AG04449 (cell line): ENCODE results near the gene SMURF1.

Experiments used
- CTCF ChIA-PET: fragments of 350-600 bp; formaldehyde crosslinking; extraction: SDS; loops from one replicate; lab custom pipeline; 2021; ENCODE audit warnings: antibody characterized with exemption; lab: Yijun Ruan, JAX
- POLR2A ChIA-PET: fragments of 400-600, 350-600 bp; formaldehyde crosslinking; extraction: SDS; loops from one replicate; lab custom pipeline; 2020; ENCODE audit warnings: antibody characterized with exemption, inconsistent platforms; lab: Yijun Ruan, JAX
- DNase-seq: peaks from one replicate; pipeline ENCODE4 v3.0.0-alpha.2; 2010; ENCODE audit warnings: low read depth, low spot score
- H3K4me3 ChIP-seq: 2 replicates; pipeline ENCODE4 v1.5.1; 2011; ENCODE audit warnings: low read depth, mild to moderate bottlenecking, control low read depth, low read length
- TF ChIP-seq, protein P1 (sequence below): IDR thresholded peaks from one replicate; pipeline ENCODE4 v1.5.1; 2011; ENCODE audit warnings: mild to moderate bottlenecking, moderate library complexity, low read length, control low read depth, inconsistent platforms; ENCODE audit not compliant: insufficient read depth; ENCODE audit errors: missing control alignments

The SMURF1 gene

DNA sequence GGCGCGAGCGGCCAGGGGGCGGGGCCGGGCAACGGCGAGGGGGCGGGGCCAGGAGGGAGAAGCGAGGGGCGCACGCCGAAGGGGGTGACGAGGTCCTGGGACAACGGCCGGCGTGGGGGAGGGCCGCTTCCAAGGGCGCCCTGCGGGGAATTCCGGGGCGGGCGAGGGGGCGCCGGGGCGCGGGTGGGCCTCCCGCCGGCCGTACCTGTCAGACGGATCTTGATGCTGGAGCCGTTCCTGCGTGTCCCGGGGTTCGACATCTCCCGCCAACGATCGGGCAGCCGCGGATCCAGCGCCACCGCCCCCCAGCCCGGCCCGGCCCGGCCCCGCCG is 421 bp downstream of the SMURF1 start:
- no peak for DNase-seq
- ChIA-PET CTCF (no interaction called here), POLR2A (no interaction called here)

DNA sequence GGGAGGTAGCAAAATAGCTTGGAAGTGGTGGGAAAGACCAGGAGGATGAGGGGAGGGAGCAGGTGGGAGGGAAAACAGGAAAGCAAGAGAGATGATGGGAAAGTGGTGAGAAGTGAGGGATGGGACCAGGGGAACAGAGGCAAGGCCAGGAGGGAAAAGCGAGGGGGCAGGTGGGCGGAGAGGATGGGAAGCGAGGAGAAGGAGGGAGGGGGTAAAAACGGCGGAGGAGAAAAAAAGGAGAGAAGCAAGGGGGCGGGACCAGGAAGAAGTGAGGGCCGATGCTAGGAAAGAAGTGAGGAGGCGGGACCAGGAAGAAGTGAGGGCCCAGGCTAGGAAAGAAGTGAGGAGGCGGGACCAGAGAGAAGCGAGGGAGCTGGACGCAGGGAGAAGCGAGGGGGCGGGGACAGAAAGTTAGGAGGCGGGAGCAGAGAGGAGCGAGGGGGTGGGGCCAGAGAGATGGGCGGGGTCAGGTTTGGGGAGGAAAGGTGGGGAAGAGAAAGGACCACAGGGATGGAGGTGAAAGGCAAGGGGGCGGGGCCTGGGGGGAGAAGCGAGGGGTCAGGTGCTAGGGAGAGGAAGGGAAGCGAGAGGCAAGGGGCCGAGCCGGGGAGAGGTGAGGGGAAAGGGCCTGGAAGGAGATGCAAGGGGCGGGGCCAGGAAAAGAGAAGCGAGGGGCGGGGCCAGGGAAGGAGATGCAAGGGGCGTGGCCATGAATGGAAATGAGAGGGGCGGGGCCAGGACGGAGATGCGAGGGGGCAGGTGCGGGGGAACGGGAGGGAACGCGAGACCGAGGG is 984 bp downstream of the SMURF1 start:
- DNase-seq: no peak
- POLR2A ChIA-PET: interaction anchor here (0.9 to 1.4 kb wide), 2 partner anchors 22 to 58 kb away, joined by 3 to 4 read pairs; no protein-coding TSS in a partner anchor
- peak overlapping the region; percentile 70 for H3K4me3 ChIP-seq
- CTCF ChIA-PET: interaction anchor here (1.2 kb wide), 1 partner anchor 36 kb away, joined by 3 read pairs; no protein-coding TSS in a partner anchor
- TF ChIP-seq, protein P1, sequence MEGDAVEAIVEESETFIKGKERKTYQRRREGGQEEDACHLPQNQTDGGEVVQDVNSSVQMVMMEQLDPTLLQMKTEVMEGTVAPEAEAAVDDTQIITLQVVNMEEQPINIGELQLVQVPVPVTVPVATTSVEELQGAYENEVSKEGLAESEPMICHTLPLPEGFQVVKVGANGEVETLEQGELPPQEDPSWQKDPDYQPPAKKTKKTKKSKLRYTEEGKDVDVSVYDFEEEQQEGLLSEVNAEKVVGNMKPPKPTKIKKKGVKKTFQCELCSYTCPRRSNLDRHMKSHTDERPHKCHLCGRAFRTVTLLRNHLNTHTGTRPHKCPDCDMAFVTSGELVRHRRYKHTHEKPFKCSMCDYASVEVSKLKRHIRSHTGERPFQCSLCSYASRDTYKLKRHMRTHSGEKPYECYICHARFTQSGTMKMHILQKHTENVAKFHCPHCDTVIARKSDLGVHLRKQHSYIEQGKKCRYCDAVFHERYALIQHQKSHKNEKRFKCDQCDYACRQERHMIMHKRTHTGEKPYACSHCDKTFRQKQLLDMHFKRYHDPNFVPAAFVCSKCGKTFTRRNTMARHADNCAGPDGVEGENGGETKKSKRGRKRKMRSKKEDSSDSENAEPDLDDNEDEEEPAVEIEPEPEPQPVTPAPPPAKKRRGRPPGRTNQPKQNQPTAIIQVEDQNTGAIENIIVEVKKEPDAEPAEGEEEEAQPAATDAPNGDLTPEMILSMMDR: no peak

More for the DNA sequence above, 421 bp downstream of the SMURF1 start:
- H3K4me3 ChIP-seq: peak overlapping the region; percentile 70
- TF ChIP-seq, protein P1: no peak

DNA sequence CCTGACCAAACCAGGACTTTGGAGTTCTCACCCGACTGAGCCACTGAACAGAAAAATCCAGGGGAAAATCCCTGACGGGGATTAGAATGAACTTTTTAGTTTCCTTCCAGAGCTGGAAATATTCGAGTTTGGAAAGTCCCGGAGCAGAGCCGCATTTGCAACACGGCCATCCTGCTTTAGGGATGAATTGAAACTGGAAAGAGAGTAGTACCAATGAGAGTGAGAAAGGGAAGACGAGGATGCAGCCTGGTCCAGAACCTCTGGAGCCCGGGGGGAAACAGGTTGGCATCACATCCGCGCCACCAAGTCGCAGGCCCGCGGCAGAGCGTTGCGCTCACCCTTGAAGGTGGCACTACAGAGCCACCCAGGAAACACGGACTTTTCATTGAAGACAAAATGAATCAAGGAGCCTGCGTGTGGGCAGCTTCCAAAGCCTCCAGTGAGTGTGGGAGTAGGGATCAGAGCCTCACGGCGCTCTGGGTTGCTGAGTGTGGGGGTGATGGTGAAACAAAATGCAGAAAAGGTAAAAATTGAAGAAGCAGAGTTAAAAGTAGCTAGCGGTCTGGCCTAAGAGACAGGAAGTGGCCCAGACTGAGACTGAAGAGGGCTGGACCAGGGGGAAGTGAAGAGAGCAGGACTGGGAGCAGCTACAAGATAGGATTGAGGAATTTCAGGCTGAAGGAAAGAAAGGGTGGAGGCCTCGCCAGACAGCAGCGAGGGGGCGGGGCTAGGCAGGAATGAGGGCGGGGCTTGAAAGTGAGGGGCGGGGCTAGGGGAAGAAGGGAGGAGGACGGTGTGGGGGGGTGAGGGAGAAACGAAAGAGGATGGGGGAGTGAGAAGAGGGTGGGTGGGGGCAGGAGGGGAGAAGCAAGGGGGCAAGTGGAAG is 1.8 kb downstream of the SMURF1 start:
- DNase-seq: no peak
- ChIA-PET CTCF (interaction anchor here (1.0 to 1.2 kb wide), 2 partner anchors 35 to 102 kb away, joined by 3 read pairs; no protein-coding TSS in a partner anchor), POLR2A (interaction anchor here (0.9 to 1.4 kb wide), 2 partner anchors 21 to 59 kb away, joined by 3 to 4 read pairs; no protein-coding TSS in a partner anchor)
- H3K4me3 ChIP-seq: peak overlapping the region; percentile 70
- TF ChIP-seq, protein P1: no peak

DNA sequence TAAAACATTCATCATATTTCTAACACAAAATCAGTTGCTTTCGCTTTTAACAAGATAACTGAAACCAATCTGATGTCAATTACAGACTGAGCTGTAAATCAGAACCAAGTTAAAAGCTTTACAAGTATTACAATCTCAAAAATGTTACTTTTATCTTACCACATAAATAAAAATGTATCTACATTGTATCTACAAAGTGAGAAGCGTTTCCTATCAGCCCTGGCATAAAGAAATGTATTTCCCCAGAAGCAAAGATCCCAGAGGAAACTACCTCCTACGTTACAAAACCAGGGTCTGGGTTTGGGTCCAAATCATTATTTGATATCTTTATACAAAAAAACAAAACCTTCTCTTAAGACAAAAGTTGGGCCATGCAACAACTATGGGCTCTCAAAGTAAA is 2.6 kb downstream of the SMURF1 start:
- CTCF ChIA-PET: interaction anchor here (1.0 kb wide), 1 partner anchor 101 kb away, joined by 3 read pairs; no protein-coding TSS in a partner anchor
- TF ChIP-seq, protein P1: no peak
- H3K4me3 ChIP-seq: peak overlapping the region; percentile 58
- no peak for DNase-seq
- POLR2A ChIA-PET: interaction anchor here (1.4 kb wide), 1 partner anchor 20 kb away, joined by 4 read pairs; no protein-coding TSS in a partner anchor

DNA sequence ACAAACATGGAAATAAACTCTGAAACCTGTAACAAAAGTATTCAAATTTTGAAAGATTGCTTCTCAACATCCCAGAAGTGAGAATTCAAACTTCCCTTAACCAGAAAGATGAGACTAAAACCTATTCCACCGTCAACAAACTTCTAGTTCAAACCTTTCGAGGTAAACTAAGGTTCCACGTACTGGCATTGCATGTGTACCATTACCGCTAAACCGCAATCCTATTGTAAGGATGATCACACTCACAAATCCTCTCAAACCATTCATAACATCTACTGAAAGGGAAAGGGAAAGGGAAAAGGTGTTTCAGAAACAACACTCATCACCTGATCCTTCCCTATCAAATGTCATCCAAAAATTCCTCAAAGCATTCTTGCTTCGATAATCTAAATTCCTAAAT is 3.1 kb downstream of the SMURF1 start:
- DNase-seq: no peak
- CTCF ChIA-PET: interaction anchor here (1.0 kb wide), 1 partner anchor 101 kb away, joined by 3 read pairs; no protein-coding TSS in a partner anchor
- peak overlapping the region; percentile 58; the same call in 1 of the 2 replicates for H3K4me3 ChIP-seq
- POLR2A ChIA-PET: no interaction called here
- TF ChIP-seq, protein P1: no peak

DNA sequence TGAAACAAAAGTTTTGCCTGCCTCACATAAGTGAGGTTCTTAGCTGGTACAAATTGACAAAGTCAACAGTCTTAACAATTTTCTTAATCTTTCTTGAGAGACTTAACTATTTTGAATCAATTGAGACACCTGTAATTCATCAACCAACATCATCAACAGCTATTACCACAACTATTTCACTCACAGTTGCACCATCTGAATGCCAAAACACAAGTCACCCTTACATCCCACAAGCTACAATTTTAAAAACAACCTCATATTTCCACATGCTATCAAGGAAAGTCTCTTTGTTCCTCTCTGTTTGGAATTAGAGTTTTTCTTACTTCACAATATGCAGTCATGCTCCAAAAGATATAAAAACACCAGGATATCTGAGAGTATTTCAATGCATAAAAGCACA is 4.9 kb downstream of the SMURF1 start:
- CTCF ChIA-PET: interaction anchor here (0.8 to 1.2 kb wide), 3 partner anchors 15 to 174 kb away, joined by 3 to 5 read pairs (median 3); no protein-coding TSS in a partner anchor
- TF ChIP-seq, protein P1: no peak
- H3K4me3 ChIP-seq: no peak overlapping the region

More for the DNA sequence above, 4.9 kb downstream of the SMURF1 start:
- DNase-seq: no peak
- POLR2A ChIA-PET: no interaction called here
